GM19324 (cell line): ENCODE data around the gene MISP.
"Not testable (repeated sequence)": the region's sequence is repeated elsewhere in the genome, so short reads cannot be mapped to it uniquely, and the experiment has no call there.

Source experiments
- ATAC-seq: cut with Tn5 transposase; IDR thresholded peaks from one replicate; pipeline ENCODE4 v1.9.1; 2021; ENCODE audit warnings: mild to moderate bottlenecking, moderate library complexity; ENCODE audit not compliant: unreplicated experiment, low FRiP score

The MISP gene

DNA sequence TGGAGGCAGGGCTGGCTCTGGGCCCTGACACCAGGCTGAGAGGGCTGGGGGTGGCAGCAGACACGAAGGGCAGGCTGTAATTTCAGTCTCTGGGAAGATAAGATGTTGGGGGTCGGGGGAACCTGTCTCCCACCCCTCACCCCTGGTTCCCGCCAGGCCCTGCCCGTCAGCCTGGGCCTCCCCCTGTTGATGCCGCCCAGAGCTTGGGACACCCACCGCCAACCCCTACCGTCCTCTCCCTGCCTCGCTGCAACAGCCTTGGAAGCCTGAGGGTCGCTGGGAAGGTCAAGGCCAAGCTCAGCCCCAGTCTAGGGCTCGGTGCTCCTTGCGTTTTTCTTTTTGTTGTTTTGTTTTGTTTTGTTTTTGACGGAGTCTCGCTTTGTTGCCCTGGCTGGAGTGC lies 27.7 kb upstream of the MISP start:
- no peak for ATAC-seq

- no peak for ATAC-seq
These were observed 27.2 kb upstream of the MISP start for GRCh38 chr19:723714-724113.

DNA sequence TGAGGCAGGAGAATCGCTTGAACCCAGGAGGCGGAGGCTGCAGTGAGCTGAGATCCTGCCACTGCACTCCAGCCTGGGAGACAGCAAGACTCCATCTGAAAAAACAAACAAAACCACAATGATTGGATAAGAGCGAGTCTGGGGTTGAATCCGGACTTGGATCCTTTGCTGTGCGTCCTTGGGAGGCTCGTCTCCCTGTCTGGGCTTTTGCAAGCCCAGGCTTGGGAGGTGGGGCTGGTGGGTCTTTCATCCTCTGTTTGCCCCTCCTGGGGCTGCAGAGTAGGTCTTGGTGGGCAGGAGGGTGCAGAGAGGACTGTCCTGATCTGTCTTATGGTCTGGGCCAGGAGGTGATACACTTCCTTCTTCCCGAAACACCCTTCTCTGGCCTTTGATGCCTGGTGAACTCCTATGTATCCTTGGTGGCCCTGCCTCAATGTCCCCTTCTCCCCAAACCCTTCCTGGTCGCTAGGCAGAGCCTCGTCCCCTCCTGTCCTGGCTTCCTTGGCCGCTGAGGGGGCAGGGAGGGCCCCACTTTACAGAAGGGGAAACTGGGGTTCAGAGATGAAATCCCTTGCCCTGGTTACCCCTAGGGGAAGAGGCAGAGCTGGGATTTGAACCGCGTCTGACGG lies 25.3 kb upstream of the MISP start:
- no peak for ATAC-seq

DNA sequence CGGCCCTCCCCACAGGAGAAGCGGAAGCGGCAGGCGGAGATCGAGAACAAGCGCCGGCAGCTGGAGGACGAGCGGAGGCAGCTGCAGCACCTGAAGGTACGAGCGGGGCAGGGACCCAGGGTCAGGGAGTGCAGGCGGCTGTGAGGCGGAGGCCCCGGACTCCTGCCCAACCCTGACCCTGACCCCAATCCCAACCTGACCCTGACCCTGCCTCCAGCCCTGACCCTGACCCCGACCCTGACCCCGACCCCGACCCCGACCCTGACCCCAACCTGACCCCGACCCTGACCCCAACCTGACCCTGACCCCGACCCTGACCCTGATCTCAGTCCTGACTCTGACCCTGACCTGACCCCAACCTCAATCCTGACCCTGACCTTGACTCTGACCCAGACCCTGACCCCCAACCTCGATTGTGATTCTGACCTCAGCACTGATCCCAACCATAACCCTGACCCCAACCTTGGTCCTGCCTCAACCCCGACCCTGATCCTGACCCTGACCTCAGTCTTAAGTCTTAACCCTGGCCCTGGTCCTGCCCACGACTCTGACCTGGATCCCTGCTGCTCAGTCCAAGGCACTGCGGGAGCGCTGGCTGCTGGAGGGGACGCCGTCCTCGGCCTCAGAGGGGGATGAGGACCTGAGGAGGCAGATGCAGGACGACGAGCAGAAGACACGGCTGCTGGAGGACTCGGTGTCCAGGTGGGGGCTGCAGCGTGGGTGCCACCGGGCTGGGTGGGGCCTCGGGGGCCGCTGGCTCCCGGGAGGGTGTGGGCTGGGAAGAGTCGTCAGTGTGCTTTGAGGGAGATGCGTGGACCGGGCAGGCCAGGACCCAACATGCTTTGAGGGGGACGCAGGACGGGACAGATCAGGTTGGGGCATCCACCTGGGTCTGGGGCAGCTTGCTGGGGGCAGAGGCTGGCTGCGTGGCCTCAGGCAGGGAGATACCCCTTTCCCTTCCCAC lies 23.6 kb upstream of the MISP start:
- no peak for ATAC-seq

DNA sequence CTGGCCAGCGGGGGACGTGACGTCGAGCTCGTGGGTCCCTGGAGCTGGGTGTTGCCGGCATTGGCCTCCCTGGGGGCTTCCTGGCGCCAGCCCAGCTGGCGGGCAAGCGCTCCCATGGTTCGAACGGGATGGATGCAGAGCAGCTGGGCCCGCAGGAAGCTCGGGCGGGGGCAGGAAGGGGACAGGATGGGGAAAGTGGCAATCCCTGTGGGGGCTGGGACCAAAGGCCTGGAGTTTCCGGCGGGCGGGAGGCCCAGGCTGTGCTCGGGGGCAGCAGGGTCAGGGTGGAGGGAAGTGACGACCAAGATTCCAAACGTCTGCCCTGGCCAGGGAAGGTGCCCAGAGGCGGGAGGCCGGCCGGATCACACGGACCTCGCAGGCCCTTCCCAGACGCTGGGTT lies 22.9 kb upstream of the MISP start:
- ATAC-seq, result no peak

- ATAC-seq, result not testable (repeated sequence)
These were observed 21.3 kb upstream of the MISP start for GRCh38 chr19:729564-729963.

- ATAC-seq, result no peak
These were observed 20.8 kb upstream of the MISP start for GRCh38 chr19:729965-730668.

GRCh38 chr19:731000-731399 lies 19.9 kb upstream of the MISP start:
- ATAC-seq, result no peak

DNA sequence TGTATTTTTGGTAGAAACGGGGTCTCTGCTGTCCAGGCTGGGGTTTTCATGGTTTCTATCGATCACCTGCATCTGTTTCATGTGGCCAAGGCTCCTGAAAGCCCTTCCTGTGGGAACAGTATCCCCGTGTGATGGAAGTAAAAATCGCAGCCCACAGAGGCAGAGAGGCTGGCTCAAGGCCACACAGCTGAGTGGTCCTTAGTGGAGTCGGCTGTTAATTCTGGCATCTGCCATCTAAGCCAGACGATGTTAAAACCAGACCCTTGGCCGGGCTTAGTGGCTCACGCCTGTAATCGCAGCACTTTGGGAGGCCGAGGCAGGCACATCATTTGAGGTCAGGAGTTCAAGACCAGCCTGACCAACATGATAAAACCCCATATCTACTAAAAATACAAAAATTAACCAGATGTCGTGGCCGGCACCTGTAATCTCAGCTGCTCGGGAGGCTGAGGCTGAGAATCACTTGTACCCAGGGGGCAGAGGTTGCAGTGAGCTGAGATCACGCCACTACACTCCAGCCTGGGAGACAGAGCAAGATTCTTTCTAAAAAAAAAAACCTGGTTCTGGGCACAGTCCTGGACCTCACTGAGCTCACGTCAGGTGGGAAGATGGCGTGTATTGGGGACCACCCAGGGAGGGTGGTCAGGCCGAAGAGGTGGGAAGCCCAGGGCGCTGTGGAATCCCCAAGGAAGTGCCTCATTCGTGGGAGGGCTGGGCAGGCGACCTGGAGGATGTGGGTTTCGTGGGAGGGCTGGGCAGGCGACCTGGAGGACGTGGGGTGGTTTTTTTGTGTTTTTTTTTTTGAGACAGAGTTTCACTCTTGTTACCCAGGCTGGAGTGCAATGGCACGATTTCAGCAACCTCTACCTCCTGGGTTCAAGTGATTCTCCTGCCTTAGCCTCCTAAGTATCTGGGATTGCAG lies 18.5 kb upstream of the MISP start:
- no peak for ATAC-seq

DNA sequence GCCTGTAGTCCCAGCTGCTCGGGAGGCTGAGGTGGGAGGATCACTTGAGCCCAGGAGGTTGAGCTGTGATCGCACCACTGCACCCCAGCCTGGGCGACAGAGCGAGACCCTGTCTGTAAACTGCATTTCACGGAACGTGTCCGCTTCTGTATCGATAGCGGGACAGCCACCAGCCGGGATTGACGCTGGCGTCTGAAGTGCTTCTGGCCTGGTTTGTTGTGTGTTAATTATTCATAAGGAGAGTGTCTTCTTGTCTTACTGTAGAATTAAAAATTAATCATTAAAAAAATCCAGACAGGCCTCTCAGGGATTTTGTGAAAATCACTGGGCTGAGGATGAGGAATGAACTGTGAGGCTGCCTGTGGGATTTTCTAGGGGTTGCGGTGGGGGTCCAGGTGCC lies 16.2 kb upstream of the MISP start:
- no peak for ATAC-seq

- ATAC-seq, result no peak
These were observed 14.8 kb upstream of the MISP start for GRCh38 chr19:736125-736524.

DNA sequence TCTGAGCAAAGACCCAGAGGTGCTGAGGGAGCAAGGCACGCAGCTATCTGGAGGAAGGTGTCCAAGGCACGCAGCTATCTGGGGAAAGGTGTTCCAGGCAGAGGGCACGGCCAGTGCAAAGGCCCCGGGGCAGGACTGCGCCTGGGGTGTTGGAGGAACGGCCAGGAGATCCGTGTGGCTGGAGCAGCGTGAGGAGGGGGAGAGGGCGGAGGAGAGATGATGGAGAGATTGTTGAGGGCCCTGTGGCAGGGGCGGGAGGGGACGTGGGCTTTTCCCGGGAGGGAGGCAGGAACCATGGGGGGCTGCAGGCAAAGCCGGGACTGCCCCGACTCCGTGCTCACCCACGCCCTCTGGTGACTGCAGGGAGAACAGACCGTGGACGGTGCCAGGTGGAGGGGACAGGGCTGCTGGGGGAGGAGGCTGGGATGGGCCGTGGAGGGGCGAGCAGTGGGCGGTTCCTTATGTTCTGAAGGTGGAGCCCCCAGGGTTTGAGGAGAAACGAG lies 13.3 kb upstream of the MISP start:
- no peak for ATAC-seq

DNA sequence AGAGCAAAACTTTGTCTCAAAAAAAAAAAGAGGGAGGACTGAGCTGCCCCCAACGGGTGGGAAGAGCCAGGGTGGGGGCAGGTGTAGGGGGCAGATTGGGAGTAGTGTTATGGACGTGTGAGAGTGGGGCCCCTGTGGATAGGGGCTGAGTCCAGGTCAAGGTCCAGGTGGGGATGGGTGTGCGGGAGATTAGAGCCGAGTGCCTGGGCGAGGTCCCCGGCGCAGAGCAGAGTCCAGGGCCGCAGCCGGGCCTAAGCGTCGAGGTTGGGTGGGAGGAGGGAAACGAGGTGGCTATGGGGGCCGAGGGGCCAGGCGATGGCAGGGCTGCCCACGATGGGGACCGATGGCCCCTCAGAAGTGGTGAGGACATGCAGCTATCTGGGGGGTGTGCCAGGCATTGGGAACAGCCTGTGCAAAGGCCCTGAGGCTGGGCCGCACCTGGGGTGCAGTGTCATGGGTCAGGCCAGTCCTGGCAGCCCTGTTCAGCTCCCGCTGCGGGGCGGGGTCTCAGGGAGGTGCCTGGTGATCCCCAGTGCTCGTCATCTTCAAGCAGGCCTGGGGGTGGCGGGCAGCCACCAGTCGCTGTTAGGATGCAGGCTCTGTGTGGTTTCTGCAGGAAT lies 12.3 kb upstream of the MISP start:
- no peak for ATAC-seq

DNA sequence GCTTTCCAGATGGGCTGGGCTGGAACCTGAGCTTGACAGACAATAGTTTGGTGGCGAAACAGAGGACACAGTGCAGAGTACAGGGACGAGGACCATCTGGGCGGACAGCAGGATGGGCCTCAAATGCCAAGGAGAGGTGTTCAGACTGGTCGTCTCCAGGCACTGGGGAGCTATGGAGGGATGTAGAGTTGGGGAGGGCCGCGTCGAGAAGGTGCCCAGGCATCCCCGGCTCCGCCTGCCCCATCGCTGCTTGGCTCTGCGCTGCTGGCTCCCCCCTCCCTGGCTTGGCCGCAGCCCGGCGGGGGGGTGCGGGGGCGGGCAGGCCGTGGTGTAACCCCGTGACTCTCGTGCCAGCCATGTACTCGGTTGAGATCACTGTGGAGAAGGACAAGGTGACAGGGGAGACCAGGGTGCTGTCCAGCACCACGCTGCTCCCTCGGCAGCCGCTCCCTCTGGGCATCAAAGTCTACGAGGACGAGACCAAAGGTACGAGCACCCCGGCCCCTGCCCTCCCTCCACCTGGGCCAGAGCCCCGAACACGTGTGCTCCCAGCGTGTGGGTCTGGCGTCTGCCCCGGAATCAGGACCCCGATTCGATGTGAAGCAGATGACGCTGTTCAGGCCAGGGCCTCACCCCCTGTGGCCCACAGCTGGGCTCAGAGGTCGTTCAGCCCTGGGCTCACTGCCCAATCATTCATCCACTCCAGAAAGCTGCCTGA lies 10.8 kb upstream of the MISP start:
- ATAC-seq, result no peak

DNA sequence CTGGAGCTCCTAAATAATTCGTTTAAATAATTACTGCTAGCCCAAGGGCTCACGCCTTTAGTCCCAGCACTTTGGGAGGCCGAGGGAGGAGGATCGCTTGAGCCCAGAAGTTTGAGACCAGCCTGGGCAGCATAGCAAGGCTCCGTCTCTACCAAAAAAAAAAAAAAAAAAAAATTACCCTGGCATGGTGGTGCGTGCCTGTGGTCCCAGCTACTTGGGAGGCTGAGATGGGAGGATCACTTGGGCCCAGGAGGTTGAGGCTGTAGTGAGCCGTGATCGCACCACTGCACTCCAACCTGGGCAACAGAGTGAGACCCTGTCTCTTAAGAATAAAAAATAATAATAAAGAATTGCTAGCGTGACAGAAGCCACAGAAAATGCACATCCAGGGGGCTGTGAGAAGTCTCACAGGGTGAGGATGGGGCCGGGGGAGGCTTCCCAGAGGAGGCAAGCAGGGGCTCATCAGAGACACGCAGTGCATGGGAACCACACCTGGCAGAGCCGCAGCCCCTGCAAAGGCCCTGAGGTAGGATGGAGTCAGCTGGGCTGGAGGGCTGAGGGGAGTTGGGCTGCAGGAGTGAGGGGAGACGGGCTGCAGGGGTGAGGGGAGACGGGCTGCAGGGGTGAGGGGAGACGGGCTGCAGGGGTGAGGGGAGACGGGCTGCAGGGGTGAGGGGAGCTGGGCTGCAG lies 10.0 kb upstream of the MISP start:
- ATAC-seq, result not testable (repeated sequence)

DNA sequence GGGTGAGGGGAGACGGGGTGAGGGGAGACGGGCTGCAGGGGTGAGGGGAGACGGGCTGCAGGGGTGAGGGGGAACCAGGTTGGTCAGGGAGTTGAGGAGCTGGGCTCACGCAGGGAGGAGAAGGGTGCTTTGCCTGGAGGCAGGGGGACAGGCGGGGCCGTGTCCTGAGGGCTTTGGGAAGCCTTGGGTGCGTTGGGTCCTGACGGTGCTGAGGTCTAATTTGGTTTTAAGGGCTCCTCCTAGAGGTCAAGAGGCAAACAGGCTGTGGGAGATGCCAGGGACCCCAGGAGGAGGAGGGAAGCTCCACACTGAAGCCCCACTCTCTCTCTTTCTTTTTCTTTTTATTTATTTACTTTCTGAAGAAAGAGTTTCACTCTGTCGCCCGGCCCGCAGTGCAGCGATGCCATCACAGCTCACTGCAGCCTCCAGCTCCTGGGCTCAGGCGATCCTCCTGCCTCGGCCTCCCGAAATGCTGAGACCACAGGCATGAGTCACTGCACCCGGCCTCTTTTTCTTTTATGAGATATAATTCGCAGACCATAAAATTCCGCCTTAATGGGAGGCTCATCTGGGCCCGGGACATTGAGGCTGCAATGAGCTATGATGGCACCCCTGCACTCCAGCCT lies 9.3 kb upstream of the MISP start:
- ATAC-seq, result no peak

GRCh38 chr19:742540-743075 lies 8.3 kb upstream of the MISP start:
- ATAC-seq, result no peak
